ENCODE results near the gene SIM2.

SIM2 gene

GRCh38 chr21:36732217-36732616, 33.3 kb downstream of the SIM2 start:
- Histone ChIP-seq H3K27ac (ENCODE audit: low read depth, low read length) (no peak overlapping the region), H3K9me3 (ENCODE audit: control insufficient read depth, insufficient read depth, low read length) (no peaks in the 10 kb centered on the region), H3K4me1 (ENCODE audit: control insufficient read depth, low read length) (no peaks in the 10 kb centered on the region), H3F3A (ENCODE audit: control insufficient read depth, insufficient read depth) (no peaks in the 10 kb centered on the region), H3K4me2 (ENCODE audit: low read length) (no peak overlapping the region), H3K27me3 (ENCODE audit: control insufficient read depth, low read length) (no peaks in the 10 kb centered on the region), H3K9me2 (replicated peaks; ENCODE audit: control insufficient read depth, low read length) (no peaks in the 10 kb centered on the region), H3K36me3 (ENCODE audit: control insufficient read depth, low read length) (no peaks in the 10 kb centered on the region), H4K20me1 (ENCODE audit: control insufficient read depth, insufficient read depth, low read depth, low read length) (no peaks in the 10 kb centered on the region), H3K79me2 (ENCODE audit: control insufficient read depth, low read length) (no peaks in the 10 kb centered on the region), H3K4me3 (ENCODE audit: low read length) (no peak overlapping the region)
- TF ChIP-seq CTCF (IDR thresholded peaks at IDR 0.05; ENCODE audit: low read depth, low read length, poor library complexity, severe bottlenecking): no peak
- no peak for TF ChIP-seq EZH2phosphoT487 (IDR thresholded peaks at IDR 0.05; ENCODE audit: borderline replicate concordance, low read length)

GRCh38 chr21:36732761-36733160, 33.8 kb downstream of the SIM2 start:
- H4K20me1 ChIP-seq (ENCODE audit: control insufficient read depth, insufficient read depth, low read depth, low read length): no peaks in the 10 kb centered on the region

GRCh38 chr21:36733857-36734256, 34.9 kb downstream of the SIM2 start:
- Histone ChIP-seq H4K20me1 (ENCODE audit: control insufficient read depth, insufficient read depth, low read depth, low read length) (no peaks in the 10 kb centered on the region), H3K36me3 (ENCODE audit: control insufficient read depth, low read length) (no peaks in the 10 kb centered on the region), H3K4me3 (ENCODE audit: low read length) (no peak overlapping the region), H3F3A (ENCODE audit: control insufficient read depth, insufficient read depth) (no peaks in the 10 kb centered on the region), H3K9me3 (ENCODE audit: control insufficient read depth, insufficient read depth, low read length) (no peaks in the 10 kb centered on the region), H3K4me1 (ENCODE audit: control insufficient read depth, low read length) (no peaks in the 10 kb centered on the region), H3K4me2 (ENCODE audit: low read length) (no peak overlapping the region), H3K9me2 (replicated peaks; ENCODE audit: control insufficient read depth, low read length) (no peaks in the 10 kb centered on the region), H3K27me3 (ENCODE audit: control insufficient read depth, low read length) (no peaks in the 10 kb centered on the region), H3K79me2 (ENCODE audit: control insufficient read depth, low read length) (no peaks in the 10 kb centered on the region), H3K27ac (ENCODE audit: low read depth, low read length) (no peak overlapping the region)
- no peak for TF ChIP-seq EZH2phosphoT487 (IDR thresholded peaks at IDR 0.05; ENCODE audit: borderline replicate concordance, low read length)

More at GRCh38 chr21:36732761-36733160, 33.8 kb downstream of the SIM2 start:
- Histone ChIP-seq H3K36me3 (ENCODE audit: control insufficient read depth, low read length) (no peaks in the 10 kb centered on the region), H3K9me2 (replicated peaks; ENCODE audit: control insufficient read depth, low read length) (no peaks in the 10 kb centered on the region), H3K27me3 (ENCODE audit: control insufficient read depth, low read length) (no peaks in the 10 kb centered on the region), H3K4me2 (ENCODE audit: low read length) (no peak overlapping the region), H3K4me1 (ENCODE audit: control insufficient read depth, low read length) (no peaks in the 10 kb centered on the region), H3K4me3 (ENCODE audit: low read length) (no peak overlapping the region), H3K9me3 (ENCODE audit: control insufficient read depth, insufficient read depth, low read length) (no peaks in the 10 kb centered on the region), H3K27ac (ENCODE audit: low read depth, low read length) (no peak overlapping the region), H3K79me2 (ENCODE audit: control insufficient read depth, low read length) (no peaks in the 10 kb centered on the region), H3F3A (ENCODE audit: control insufficient read depth, insufficient read depth) (no peaks in the 10 kb centered on the region)
- TF ChIP-seq EZH2phosphoT487 (IDR thresholded peaks at IDR 0.05; ENCODE audit: borderline replicate concordance, low read length): no peak
- no peak for TF ChIP-seq CTCF (IDR thresholded peaks at IDR 0.05; ENCODE audit: low read depth, low read length, poor library complexity, severe bottlenecking)

- H3K4me2 ChIP-seq (ENCODE audit: low read length): no peak overlapping the region
- no peaks in the 10 kb centered on the region for H3K27me3 ChIP-seq (ENCODE audit: control insufficient read depth, low read length)
- H3K79me2 ChIP-seq (ENCODE audit: control insufficient read depth, low read length): no peaks in the 10 kb centered on the region
- no peak for TF ChIP-seq CTCF (IDR thresholded peaks at IDR 0.05; ENCODE audit: low read depth, low read length, poor library complexity, severe bottlenecking)
- TF ChIP-seq EZH2phosphoT487 (IDR thresholded peaks at IDR 0.05; ENCODE audit: borderline replicate concordance, low read length): no peak
- no peak overlapping the region for H3K4me3 ChIP-seq (ENCODE audit: low read length)
- no peaks in the 10 kb centered on the region for H4K20me1 ChIP-seq (ENCODE audit: control insufficient read depth, insufficient read depth, low read depth, low read length)
- no peak overlapping the region for H3K27ac ChIP-seq (ENCODE audit: low read depth, low read length)
- H3K4me1 ChIP-seq (ENCODE audit: control insufficient read depth, low read length): no peaks in the 10 kb centered on the region
- H3K36me3 ChIP-seq (ENCODE audit: control insufficient read depth, low read length): no peaks in the 10 kb centered on the region
- no peaks in the 10 kb centered on the region for H3K9me2 ChIP-seq (replicated peaks; ENCODE audit: control insufficient read depth, low read length)
- H3F3A ChIP-seq (ENCODE audit: control insufficient read depth, insufficient read depth): no peaks in the 10 kb centered on the region
- H3K9me3 ChIP-seq (ENCODE audit: control insufficient read depth, insufficient read depth, low read length): no peaks in the 10 kb centered on the region
These were observed 35.7 kb downstream of the SIM2 start for GRCh38 chr21:36734367-36735200.

Data from DOHH2 (cell line).